ENCODE results near the gene SLC12A9.
A peak's percentile ranks its signal among the peaks of the same experiment; 100 is the strongest.

The SLC12A9 gene

DNA sequence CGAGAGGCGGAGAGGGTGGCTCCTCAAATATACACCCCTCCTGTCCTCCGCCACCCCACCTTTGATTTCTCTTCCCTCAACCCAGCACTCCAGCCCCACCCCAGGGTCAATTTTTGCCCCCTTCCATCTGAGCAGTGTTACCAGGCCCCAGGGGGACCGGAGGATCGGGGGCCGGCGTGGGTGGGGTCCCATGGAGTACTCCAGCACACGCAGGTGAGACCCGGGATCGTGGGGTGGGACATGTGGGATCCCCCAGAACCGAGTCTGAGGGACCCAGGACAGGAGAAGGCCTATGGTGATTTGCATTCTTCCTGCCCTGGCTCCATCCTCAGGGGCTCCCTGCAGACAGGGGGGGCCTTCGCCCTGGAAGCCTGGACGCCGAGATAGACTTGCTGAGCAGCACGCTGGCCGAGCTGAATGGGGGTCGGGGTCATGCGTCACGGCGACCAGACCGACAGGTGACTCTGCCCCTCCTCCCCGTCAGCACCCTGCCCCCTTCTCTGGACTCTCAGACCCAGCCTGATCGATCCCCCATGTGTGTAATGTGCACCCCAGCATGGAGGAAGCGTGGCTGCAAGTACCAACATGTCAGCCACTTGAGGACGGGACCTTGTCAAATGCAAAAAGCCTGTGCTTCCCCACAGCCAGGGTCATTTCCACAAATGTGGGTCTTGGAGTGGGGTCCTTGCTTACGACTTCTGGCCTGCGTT, 15.4 kb downstream of the SLC12A9 start:
- DNase-seq (ENCODE audit: low read depth) = no peak
- peak overlapping the region; percentile 94 for H3K4me3 ChIP-seq (replicated peaks; ENCODE audit: low read depth, low read length)
- TF ChIP-seq, protein P1, sequence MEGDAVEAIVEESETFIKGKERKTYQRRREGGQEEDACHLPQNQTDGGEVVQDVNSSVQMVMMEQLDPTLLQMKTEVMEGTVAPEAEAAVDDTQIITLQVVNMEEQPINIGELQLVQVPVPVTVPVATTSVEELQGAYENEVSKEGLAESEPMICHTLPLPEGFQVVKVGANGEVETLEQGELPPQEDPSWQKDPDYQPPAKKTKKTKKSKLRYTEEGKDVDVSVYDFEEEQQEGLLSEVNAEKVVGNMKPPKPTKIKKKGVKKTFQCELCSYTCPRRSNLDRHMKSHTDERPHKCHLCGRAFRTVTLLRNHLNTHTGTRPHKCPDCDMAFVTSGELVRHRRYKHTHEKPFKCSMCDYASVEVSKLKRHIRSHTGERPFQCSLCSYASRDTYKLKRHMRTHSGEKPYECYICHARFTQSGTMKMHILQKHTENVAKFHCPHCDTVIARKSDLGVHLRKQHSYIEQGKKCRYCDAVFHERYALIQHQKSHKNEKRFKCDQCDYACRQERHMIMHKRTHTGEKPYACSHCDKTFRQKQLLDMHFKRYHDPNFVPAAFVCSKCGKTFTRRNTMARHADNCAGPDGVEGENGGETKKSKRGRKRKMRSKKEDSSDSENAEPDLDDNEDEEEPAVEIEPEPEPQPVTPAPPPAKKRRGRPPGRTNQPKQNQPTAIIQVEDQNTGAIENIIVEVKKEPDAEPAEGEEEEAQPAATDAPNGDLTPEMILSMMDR (IDR thresholded peaks at IDR 0.05; ENCODE audit: low read length, missing control alignments) = no peak

DNA sequence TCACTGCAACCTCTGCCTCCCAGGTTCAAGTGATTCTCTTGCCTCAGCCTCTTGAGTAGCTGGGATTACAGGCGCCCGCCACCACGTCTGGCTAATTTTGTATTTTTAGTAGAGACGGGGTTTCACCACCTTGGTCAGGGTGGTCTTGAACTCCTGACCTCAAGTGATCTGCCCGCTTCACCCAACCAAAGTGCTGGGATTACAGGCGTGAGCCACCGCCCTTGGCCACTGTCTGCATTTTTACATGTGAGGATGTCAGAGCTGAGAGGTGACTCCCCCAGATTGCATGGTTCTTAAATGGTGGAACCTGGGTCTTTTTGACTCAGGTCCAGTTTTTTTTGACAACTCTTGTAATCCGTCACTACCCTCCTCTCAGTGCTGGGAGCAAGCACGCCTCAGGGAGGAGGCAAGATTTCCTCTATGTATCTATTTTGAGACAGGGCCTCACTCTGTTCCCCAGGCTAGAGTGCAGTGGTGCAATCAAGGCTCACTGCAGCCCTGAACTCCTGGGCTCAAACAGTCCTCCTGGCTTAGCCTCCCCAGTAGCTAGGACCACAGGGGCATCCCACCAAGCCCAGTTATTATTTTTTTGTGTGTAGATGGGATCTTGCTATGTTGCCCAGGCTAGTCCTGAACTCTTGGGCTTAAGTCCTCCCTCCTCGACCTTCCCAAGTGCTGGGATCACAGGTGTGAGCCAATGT, 21.2 kb downstream of the SLC12A9 start:
- H3K4me3 ChIP-seq (replicated peaks; ENCODE audit: low read depth, low read length) = no peak overlapping the region
- no peak for DNase-seq (ENCODE audit: low read depth)
- TF ChIP-seq, protein P1 (IDR thresholded peaks at IDR 0.05; ENCODE audit: low read length, missing control alignments) = no peak

DNA sequence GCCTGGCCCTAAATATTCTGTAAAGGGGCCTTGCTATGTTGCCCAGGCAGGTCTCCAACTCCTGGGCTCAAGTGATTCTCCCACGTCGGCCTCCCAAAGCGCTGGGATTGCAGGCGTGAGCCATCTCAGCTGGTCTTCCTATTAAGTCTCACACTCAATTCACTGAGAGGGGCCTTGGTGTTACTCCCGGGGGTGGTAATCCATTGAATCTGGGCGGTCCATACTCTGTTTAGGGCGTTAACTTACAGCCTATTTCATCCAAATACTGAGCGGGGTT, 21.7 kb downstream of the SLC12A9 start:
- no peak for DNase-seq (ENCODE audit: low read depth)
- H3K4me3 ChIP-seq (replicated peaks; ENCODE audit: low read depth, low read length) = peak overlapping the region; percentile 94

DNA sequence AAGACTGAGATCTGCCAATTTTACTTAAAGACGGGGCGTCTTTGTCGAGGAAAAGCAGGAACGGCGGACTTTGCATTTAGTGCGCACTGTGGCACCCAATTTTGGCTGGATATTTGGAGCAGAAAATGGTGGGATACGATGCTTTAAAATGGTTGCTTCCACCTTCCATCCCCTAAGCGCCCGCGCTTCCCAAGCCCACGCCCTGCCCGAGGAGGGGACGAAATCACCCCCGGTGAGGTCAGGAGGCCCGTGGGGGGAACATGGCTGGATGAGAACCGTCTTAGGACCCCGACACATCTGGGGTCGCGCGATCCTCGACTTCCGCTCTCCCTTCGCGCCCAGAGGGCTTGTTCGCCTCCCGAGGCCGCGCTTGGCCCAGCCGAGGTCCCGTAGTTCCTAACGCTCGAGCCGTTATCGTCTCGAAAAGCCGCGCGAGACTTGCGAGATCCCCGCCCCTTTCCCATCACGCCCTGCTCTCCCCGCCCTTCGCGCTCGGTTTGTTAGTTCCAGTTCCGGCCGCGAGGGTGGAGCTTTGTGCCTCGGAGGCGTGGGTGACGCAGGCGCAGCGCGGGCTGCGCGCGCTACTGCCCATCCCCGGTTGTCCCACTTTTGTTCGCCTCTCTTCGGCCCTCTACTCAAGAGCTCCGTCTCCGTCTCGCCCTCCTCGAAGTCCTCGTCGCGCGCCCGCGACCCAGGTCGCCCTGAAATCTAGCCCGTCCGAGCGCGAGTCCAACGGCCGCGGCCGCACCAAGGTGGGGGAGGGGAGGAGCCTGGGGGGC, 22.3 kb downstream of the SLC12A9 start, which contains the start of gene SRRT:
TSS of gene SRRT (plus strand) at position 527 of the 779 bp plus-strand sequence. CDS start 488 bp downstream, outside the sequence.
- TF ChIP-seq, protein P1 (IDR thresholded peaks at IDR 0.05; ENCODE audit: low read length, missing control alignments) = peak; percentile 20
- H3K4me3 ChIP-seq (replicated peaks; ENCODE audit: low read depth, low read length) = peak within 1 kb of the TSS; percentile 94
- peak; percentile 99 for DNase-seq (ENCODE audit: low read depth)

More for the DNA sequence above, 21.7 kb downstream of the SLC12A9 start:
- TF ChIP-seq, protein P1 (IDR thresholded peaks at IDR 0.05; ENCODE audit: low read length, missing control alignments) = no peak

DNA sequence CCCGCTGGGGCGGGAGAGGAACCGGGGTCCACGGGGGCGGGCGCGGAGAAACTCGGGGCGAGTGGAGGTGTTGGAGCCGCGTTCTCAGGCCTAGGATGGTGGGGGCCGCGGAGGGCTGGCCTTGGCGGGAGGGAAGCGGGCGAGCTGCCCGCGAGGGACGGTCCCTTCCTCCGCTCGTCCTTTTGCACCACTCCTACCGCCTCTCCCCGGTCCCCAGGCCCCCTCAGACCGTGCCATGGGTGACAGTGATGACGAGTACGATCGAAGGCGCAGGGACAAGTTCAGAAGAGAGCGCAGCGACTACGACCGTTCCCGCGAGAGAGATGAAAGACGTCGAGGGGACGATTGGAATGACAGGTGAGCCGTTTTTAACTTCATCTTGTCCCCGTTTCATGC, 22.8 kb downstream of the SLC12A9 start:
- H3K4me3 ChIP-seq (replicated peaks; ENCODE audit: low read depth, low read length) = peak overlapping the region; percentile 94
- TF ChIP-seq, protein P1 (IDR thresholded peaks at IDR 0.05; ENCODE audit: low read length, missing control alignments) = no peak
- DNase-seq (ENCODE audit: low read depth) = no peak

DNA sequence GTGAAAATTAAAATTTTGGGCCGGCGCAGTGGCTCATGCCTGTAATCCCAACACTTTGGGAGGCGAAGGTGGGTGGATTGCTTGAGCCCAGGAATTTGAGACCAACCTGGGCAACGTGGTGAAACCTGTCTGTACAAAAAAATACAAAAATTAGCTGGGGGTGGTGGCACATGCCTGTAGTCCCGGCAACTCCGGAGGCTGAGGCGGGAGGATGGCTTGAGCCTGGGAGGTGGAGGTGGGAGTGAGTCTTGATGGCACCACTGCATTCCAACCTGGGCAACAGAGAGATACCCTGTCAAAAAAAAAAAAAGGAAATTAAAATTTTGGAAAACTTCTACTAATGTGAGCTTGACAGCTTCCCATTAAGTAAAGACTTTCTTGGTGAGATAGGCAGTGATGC, 25.5 kb downstream of the SLC12A9 start:
- TF ChIP-seq, protein P1 (IDR thresholded peaks at IDR 0.05; ENCODE audit: low read length, missing control alignments) = no peak
- no peak overlapping the region for H3K4me3 ChIP-seq (replicated peaks; ENCODE audit: low read depth, low read length)
- no peak for DNase-seq (ENCODE audit: low read depth)
